DMS53 (cell line): ENCODE measurements around the gene SLC35F1.

Experiments used
- DNase-seq: peaks from one replicate; lab custom pipeline; 2025; lab: John Stamatoyannopoulos, UW

The SLC35F1 gene

GRCh38 chr6:118122801-118123200 lies 215.7 kb downstream of the SLC35F1 start:
- no peak for DNase-seq

DNA sequence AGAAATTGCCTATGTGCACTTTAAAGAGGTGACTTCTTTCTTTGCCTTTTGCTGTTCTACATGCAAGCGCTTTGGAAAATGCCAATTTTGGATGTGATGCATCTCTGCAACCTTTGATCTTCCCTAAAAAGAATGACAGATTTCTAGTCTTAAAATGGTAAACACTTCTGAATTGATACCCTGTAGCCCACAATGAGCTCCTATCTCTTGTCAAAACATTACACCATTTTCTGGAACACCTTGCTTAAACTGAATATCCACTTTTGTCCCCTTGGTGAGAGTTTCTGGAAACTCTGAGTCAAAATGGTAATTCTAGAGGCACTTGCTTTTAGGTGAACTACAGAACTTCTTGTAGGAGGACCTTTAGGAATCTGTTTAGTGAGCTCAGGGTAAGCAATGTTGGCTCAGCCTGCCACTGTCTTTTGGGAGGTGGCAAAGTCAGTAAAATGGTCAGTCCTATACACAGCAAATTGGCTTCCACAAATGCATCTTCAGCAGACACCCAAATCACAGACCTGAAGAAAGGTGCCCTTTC lies 216.5 kb downstream of the SLC35F1 start:
- DNase-seq, result no peak

- no peak for DNase-seq
Observed at GRCh38 chr6:118124851-118125250, 217.8 kb downstream of the SLC35F1 start.

DNA sequence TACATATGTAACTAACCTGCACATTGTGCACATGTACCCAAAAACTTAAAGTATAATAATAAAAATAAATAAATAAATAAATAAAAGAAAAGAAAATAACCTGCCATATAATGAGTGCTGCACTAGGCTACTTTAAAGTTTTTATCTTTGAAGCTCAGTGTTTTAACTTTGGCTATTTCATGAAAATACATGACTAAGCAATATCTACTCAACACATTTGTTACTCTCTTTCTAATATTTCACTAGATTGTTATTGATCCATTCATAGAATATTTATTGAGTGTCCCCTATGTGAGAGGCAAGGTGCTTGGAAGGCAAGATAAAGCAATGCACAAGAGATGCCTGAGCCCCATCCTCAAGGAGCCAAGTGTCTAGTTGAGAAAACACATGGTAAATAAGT lies 221.7 kb downstream of the SLC35F1 start:
- no peak for DNase-seq

DNA sequence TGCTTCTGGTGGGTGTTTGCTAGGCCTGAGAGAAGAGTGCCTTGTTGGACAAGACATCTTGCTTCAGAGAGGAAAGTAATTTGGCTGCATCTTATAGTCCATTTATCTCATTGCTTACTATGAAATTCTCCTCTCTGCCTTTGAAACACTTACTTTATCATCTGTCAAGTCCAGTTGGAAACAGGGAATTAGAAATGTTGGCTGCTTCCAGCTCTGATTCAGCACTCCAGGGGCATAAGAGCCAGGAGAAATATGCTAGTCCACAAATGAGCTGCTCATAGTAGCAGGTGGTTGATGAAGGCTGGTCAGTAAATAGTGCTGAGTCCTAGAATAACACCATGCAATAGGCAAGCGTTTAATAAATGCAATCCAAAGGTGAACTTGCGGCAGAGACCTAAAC lies 227.1 kb downstream of the SLC35F1 start:
- no peak for DNase-seq

- DNase-seq, result no peak
Observed at GRCh38 chr6:118134736-118135135, 227.7 kb downstream of the SLC35F1 start.

DNA sequence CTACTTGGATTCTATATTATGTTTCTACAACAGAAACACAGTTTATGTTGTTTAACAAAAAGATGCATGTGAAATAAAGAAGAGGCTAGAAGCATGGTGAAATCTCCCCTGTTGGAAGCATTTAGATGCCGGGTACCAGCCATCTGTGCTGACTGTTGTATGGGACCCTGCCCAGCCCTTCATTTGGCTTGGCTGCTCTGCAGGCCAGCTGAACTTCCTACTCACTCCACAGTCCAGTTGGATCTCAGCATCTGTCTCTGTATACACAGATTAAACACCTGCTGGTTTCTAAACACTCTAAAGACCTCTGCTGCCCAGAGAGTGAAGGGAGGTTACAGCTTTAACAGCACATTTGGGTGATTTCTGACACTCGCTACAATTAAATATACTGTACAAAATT lies 228.3 kb downstream of the SLC35F1 start:
- peak; percentile 27 for DNase-seq

GRCh38 chr6:118141211-118141610 lies 234.1 kb downstream of the SLC35F1 start:
- DNase-seq, result no peak

- no peak for DNase-seq
Observed at GRCh38 chr6:118146584-118146983, 239.5 kb downstream of the SLC35F1 start.

- DNase-seq, result no peak
Observed at GRCh38 chr6:118147511-118147910, 240.4 kb downstream of the SLC35F1 start.

DNA sequence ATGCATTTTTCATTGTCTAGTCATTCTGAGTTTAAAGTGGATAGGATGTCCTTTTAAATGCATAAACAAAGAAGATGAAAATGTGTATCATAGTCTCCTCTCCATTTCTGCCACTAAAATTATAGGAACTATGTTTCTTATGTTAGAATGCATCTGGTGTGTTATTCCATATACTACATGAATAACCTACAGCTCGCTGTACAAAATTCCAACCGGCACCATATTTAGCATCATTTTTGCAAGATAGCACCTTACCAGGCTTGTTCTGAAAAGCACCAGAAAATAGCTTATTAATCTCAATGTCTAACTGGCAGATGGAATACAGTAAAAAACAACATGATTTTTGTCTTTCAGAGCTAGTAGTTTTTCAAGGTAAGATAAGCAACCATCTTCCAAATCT lies 241.5 kb downstream of the SLC35F1 start:
- no peak for DNase-seq

- no peak for DNase-seq
Observed at GRCh38 chr6:118152524-118152923, 245.5 kb downstream of the SLC35F1 start.

DNA sequence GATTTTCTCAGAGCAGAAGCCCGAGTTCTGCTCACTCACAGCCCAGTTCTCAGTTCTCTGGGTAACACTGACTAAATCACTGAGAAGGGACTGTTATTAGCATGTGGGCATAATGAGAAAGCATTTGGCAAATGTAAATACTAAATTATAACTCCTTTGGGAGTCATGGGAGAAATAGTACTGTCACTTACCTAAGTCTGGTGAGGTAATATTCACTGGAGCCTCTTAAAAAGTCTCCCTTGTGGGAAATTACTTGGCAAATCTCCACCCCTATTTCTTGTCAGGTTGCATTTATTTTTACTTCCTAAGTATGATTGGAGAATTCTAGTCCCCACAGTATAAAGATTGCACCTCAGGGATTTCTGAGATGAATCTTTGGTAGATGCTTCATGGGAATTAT lies 254.3 kb downstream of the SLC35F1 start:
- DNase-seq, result no peak

DNA sequence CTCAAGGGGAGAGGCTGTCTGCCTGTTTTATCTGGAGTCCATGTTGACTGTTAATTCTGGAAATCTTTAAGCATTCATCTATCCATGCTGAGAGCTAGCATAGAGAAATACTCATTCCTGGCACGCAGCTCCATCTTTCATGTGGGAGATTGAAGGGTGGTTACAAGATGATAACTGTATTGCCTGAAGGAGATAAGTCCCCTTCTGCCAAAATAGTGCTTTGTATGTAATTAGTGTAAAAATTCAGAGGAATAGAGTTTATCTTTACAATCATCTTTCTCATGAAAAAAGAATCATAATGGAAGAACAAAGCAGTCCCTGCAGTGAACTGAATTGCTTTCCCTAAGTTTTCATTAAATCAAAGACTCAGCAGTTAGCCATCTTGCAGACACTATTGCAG lies 256.5 kb downstream of the SLC35F1 start:
- no peak for DNase-seq

GRCh38 chr6:118165500-118165899 lies 258.4 kb downstream of the SLC35F1 start:
- DNase-seq, result no peak

DNA sequence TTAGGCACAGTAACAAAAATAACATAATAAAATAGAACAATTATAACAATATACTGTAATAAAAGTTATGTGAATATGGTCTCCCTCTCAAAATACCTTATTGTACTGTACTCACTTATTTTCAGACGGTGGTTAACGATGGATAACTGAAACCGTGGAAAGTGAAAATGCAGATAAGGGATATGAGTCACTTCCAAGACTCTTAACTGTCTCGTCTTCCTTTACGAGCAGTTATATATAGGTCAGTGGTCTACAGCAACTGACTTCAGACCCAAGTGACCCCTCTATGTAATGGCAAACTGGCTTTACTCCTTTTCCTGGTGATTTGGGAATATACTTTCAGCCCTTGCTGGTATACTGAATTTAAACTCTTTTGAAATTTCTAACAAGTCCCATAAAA lies 261.4 kb downstream of the SLC35F1 start:
- no peak for DNase-seq

DNA sequence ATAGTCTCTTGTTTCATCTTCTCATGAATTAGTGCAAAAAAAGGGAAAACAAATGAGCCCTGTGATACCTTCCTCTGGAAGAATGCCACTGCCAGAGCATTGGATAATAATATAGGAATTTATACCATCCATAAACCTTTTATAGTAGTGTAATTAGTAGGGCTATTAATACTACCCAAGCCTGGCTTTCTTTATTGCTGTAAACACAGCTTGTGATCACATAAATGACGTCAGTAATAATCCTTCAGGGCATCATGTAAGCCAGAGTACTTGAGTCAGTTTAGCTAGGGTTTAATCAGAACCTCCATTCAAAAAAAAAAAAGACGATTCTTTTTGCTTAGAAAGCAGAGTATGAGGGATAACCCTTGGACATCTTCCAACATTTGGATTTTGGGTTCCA lies 264.8 kb downstream of the SLC35F1 start:
- DNase-seq, result no peak

DNA sequence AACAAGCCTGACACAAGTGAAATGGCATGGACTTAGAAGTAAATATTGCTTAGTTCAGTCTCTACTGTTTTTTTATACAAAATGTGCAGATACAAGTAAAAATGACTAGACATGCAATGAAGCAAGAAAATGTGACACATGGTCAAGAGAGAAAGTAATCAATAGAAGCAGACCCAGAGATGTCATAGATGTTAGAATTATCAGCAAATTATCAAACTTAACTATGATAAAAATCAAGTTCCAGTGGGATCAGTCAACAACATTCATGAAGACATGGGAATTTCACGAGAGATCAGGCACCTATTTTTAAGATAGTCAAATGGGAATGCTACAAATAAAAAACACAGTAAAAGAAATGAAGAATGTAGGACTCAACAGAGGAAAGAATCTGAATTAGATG lies 267.0 kb downstream of the SLC35F1 start:
- DNase-seq, result no peak

GRCh38 chr6:118177720-118178119 lies 270.7 kb downstream of the SLC35F1 start:
- no peak for DNase-seq

DNA sequence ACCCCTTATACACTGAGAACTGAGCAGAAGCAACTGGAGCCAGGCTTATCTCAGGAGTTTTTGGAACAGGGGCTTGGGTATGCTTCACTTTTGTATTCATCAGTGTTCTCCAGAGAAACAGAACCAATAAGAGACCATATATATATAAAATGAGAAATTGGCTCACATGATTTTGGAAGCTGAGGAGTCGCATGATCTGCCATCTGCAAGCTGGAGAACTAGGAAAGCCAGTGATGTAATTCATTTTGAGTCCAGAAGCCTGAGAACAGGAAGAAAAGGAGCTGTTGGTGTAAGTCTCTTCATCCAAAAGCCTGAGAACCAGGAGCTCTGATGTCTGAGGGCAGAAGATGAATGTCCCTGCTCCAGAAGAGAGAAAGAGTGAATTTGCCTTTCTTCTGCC lies 272.0 kb downstream of the SLC35F1 start:
- no peak for DNase-seq

DNA sequence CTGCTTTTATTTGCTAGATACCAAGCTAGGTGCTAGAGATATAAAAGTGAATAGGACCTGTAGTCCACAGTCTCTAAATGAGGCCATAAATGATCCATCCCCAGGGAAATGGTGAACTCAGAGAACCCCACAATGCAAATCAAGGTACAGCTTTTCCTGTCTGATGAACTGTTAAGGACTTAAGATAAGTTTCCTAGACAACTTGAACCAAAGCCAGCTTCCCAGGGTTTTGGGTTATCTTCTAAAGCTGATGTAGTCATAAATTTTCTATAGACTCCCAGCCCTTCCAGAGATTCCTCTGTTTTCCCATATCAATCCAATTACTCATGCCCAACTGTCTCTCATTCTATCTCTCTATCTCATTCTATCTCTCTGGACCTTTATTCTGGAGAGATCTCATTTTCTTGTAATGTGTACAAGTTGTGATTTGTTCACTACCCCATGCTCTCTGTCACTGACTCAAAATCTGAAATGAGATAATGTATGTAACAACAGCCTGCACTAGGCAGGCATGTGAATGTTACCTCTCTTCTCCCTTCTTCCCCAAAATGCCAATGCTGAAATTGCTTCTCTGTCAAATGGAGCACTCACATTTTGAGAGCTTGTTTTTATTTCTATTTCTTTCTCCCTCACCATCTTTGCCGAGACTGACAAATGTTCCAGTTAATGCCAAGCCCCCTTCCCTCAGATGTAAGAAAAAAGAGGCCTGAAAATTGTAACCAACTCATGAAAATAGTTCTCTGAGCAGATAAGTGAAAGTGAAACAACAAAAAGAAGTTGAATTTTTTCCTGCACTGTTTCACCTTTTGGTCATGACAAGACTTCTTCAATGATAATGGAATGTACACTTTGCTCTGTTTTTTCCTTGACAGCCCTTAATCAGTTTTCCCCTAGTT lies 279.9 kb downstream of the SLC35F1 start:
- no peak for DNase-seq

DNA sequence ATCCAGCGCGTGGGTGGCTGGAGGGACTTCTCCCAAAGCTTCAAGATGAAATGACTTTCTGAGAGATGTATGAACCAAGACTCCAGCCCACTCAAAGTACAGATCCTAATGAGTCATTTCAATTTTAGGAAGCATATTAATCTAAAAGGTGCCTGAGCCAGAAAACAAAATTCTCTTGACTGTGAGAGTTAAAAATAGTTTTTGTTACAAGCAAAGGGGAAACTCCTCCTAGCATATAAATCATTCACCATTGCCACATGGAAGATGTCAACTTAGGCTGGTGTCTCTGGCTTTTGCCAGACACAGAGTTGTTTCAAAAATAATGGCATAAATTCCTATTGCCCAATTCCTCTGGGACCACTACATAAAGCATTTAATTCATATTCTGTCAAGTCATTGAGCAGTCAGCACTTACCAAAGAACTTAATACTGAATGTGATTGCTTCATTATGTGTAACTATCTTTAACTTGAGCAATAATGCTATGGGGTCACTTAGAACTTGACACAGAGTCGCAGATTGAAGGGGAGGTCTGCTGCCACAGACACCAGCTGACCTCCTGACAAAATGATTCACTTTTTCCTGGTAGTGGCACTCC lies 280.6 kb downstream of the SLC35F1 start:
- no peak for DNase-seq

DNA sequence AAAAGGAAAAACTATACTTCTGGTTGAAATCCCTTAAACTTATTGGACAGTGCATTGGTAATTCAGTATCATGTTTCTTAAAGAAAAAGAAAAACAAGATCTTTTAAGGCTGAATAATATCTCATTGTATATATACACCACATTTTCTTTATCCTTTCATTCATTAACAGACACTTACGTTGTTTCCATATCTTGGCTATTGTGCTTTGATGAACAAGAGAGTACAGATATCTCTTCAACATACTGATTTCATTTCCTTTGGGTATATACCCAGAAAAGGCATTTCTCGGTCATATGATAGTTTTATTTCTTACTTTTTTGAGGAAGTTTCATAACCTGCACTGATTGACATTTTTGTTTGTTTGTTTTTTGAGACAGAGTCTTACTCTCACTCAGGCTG lies 281.5 kb downstream of the SLC35F1 start:
- DNase-seq, result no peak
